WTC11 (cell line): ENCODE data around the gene FBXL13. TPM values are rescaled to one million over a fixed set of nuclear protein-coding genes. Genes with fewer than 3 reads are reported as not detected.

Experiments
- ATAC-seq: fragments of 200-7000 bp; cut with Tn5 transposase; 2 replicates; pipeline ENCODE4 v1.10.0; 2021; ENCODE audit warnings: mild to moderate bottlenecking, moderate library complexity
- CTCF ChIA-PET: fragments of 300-600 bp; sonication (Branson Sonifier 250); formaldehyde crosslinking; loops from one replicate; lab custom pipeline; 2021; ENCODE audit warnings: antibody characterized with exemption; lab: Charles Lee
- POLR2A ChIA-PET: fragments of 350-600 bp; sonication (Branson Sonifier 250); formaldehyde crosslinking; loops from one replicate; lab custom pipeline; 2021; ENCODE audit warnings: antibody characterized with exemption; lab: Charles Lee
- DNase-seq: peaks from one replicate; pipeline ENCODE4 v3.0.0; 2021; ENCODE audit warnings: low spot score
- H3K27ac Mint-ChIP-seq: 2 replicates; pipeline ENCODE4 v1.8.0; 2021; ENCODE audit warnings: mixed read lengths
- H3K27me3 Mint-ChIP-seq: 2 replicates; pipeline ENCODE4 v1.8.0; 2021; ENCODE audit warnings: low read depth, mild to moderate bottlenecking, moderate library complexity, mixed read lengths
- H3K36me3 Mint-ChIP-seq: 2 replicates; pipeline ENCODE4 v1.8.0; 2021; ENCODE audit warnings: mixed read lengths
- H3K4me1 Mint-ChIP-seq: 2 replicates; pipeline ENCODE4 v1.8.0; 2022; ENCODE audit warnings: mixed read lengths
- H3K4me3 Mint-ChIP-seq: 2 replicates; pipeline ENCODE4 v1.8.0; 2021; ENCODE audit warnings: mild to moderate bottlenecking, moderate library complexity, mixed read lengths
- H3K9me3 Mint-ChIP-seq: 2 replicates; pipeline ENCODE4 v1.8.0; 2021; ENCODE audit warnings: mixed read lengths
- AFF4 ChIP-seq: sonication (generic); formaldehyde crosslinking; IDR thresholded peaks from 2 replicates; pipeline ENCODE4 v1.8.1; 2023; ENCODE audit warnings: mild to moderate bottlenecking, missing genetic modification reagents, borderline replicate concordance
- ARID4B ChIP-seq: sonication (generic); formaldehyde crosslinking; IDR thresholded peaks from 2 replicates; pipeline ENCODE4 v1.8.0; 2023; ENCODE audit warnings: missing genetic modification reagents, mild to moderate bottlenecking, borderline replicate concordance
- ATF6 ChIP-seq: sonication (generic); formaldehyde crosslinking; IDR thresholded peaks from 2 replicates; pipeline ENCODE4 v1.8.1; 2023; ENCODE audit warnings: mild to moderate bottlenecking, missing genetic modification reagents
- CBFB ChIP-seq: sonication (generic); formaldehyde crosslinking; IDR thresholded peaks from 2 replicates; pipeline ENCODE4 v1.8.1; 2022; ENCODE audit warnings: mild to moderate bottlenecking, low read depth, missing genetic modification reagents
- E2F4 ChIP-seq: sonication (generic); formaldehyde crosslinking; IDR thresholded peaks from 2 replicates; pipeline ENCODE4 v1.8.1; 2022; ENCODE audit warnings: low read depth, mild to moderate bottlenecking, moderate library complexity, missing genetic modification reagents, borderline replicate concordance
- GABPB1 ChIP-seq: sonication (generic); formaldehyde crosslinking; IDR thresholded peaks from 2 replicates; pipeline ENCODE4 v1.8.1; 2023; ENCODE audit warnings: mild to moderate bottlenecking, missing genetic modification reagents
- MAX ChIP-seq: sonication (generic); formaldehyde crosslinking; IDR thresholded peaks from 2 replicates; pipeline ENCODE4 v1.8.0; 2022; ENCODE audit warnings: mild to moderate bottlenecking, missing genetic modification reagents
- NFATC4 ChIP-seq: fragments of 250-450 bp; sonication (Bioruptor Pico); IDR thresholded peaks from 2 replicates; pipeline ENCODE4 v1.9.0; 2021; ENCODE audit warnings: mild to moderate bottlenecking
- PRDM15 ChIP-seq: sonication (generic); formaldehyde crosslinking; IDR thresholded peaks from 2 replicates; pipeline ENCODE4 v1.8.0; 2022; ENCODE audit warnings: missing genetic modification reagents
- SOX15 ChIP-seq: fragments of 250-450 bp; sonication (Bioruptor Pico); IDR thresholded peaks from 2 replicates; pipeline ENCODE4 v1.9.0; 2021; ENCODE audit warnings: mild to moderate bottlenecking
- TP53 ChIP-seq: sonication (generic); formaldehyde crosslinking; IDR thresholded peaks from 2 replicates; pipeline ENCODE4 v1.8.1; 2023; ENCODE audit warnings: mild to moderate bottlenecking, missing genetic modification reagents
- ZMAT4 ChIP-seq: fragments of 250-450 bp; sonication (Bioruptor Pico); IDR thresholded peaks from 2 replicates; pipeline ENCODE4 v1.9.0; 2021; ENCODE audit warnings: mild to moderate bottlenecking
- ZNF263 ChIP-seq: sonication (generic); formaldehyde crosslinking; IDR thresholded peaks from 2 replicates; pipeline ENCODE4 v1.8.1; 2022; ENCODE audit warnings: low read depth, mild to moderate bottlenecking, moderate library complexity, missing genetic modification reagents
- ZNF532 ChIP-seq: fragments of 250-450 bp; sonication (Bioruptor Pico); IDR thresholded peaks from 2 replicates; pipeline ENCODE4 v1.9.0; 2021; ENCODE audit warnings: mild to moderate bottlenecking, borderline replicate concordance
- total RNA-seq: library from RNA; stranded (reverse); gene quantifications from 3 replicates; pipeline ENCODE4 v1.2.3, GENCODE V29; 2021

FBXL13 gene
- total RNA-seq, 1 experiment from 2014 or later = 1.7 TPM

GRCh38 chr7:102842284-102842683, 232.3 kb downstream of the FBXL13 start:
- TF ChIP-seq ZNF263 (CRISPR knock-in tag) = no peak
- TF ChIP-seq SOX15 = no peak
- no peak for TF ChIP-seq CBFB
- no peak for TF ChIP-seq PRDM15 (CRISPR knock-in tag)
- no peak for TF ChIP-seq GABPB1 (CRISPR knock-in tag)
- no peak for TF ChIP-seq MAX (CRISPR knock-in tag)
- TF ChIP-seq ZMAT4 (CRISPR knock-in tag) = no peak
- TF ChIP-seq E2F4 (CRISPR knock-in tag) = no peak
- TF ChIP-seq NFATC4 (CRISPR knock-in tag) = no peak
- no peak for TF ChIP-seq ZNF532 (CRISPR knock-in tag)
- Mint-ChIP-seq H3K27ac (no peak overlapping the region), H3K4me3 (no peak overlapping the region), H3K27me3 (no peaks in the 10 kb centered on the region), H3K36me3 (no peaks in the 10 kb centered on the region), H3K9me3 (no peaks in the 10 kb centered on the region), H3K4me1 (no peaks in the 10 kb centered on the region)
- ATAC-seq = no peak
- ChIA-PET CTCF (no interaction called here), POLR2A (no interaction called here)
- DNase-seq = no peak

- Mint-ChIP-seq H3K4me3 (no peak overlapping the region), H3K9me3 (no peaks in the 10 kb centered on the region), H3K4me1 (no peaks in the 10 kb centered on the region), H3K27me3 (no peaks in the 10 kb centered on the region), H3K27ac (no peak overlapping the region), H3K36me3 (no peaks in the 10 kb centered on the region)
- CTCF ChIA-PET = interaction anchor here (0.6 kb wide), 1 partner anchor 221 kb away, joined by 8 read pairs; no protein-coding TSS in a partner anchor
- POLR2A ChIA-PET = no interaction called here
- ATAC-seq (no peak), DNase-seq (no peak)
- TF ChIP-seq ARID4B (CRISPR knock-in tag) (no peak), TP53 (CRISPR knock-in tag) (no peak), AFF4 (CRISPR knock-in tag) (no peak), ATF6 (no peak)
Measured at GRCh38 chr7:102841290-102841689, 233.3 kb downstream of the FBXL13 start.
